Epithelial cell of prostate (primary cell): ENCODE results near the gene CEP295NL.
"Not testable (repeated sequence)": the region's sequence is repeated elsewhere in the genome, so short reads cannot be mapped to it uniquely, and the experiment has no call there.

Experiments used
- DNase-seq: peaks from one replicate; pipeline ENCODE4 v3.0.0-alpha.2; 2011; ENCODE audit warnings: low read depth, low spot score
- H3K27ac ChIP-seq: fragments of 450-650 bp; 2 replicates; pipeline ENCODE4 v1.5.1; 2017; ENCODE audit warnings: mild to moderate bottlenecking

CEP295NL gene, protein sequence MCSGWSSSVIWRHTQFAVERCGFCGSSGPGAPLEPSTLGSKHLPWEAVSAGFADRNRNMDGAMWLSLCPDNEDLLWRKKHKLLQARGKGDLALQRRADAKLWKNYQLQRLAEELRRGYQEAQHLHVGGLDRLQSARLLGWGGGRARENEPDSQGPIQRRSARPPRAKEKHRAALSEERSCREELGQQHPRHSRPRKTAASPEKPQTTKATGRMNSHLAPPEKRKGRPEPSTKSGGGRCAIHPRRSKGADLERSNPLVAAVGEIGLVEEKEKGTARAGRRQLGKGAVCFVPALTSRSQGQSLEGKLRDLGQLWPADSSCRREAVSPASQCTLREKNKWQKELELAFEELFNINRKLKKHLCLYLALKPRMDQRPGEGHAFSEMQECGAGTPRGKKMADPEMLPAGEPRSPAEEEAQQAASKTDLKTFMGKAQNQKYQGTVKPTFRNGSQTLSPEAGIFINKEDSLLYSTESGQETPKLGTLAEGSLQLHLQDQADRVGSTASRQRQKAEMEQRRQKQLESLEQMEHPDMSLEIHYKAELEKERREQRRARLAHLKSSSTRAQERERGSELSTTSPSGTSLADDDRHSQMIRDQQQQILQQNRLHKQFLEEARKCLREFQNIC

DNA sequence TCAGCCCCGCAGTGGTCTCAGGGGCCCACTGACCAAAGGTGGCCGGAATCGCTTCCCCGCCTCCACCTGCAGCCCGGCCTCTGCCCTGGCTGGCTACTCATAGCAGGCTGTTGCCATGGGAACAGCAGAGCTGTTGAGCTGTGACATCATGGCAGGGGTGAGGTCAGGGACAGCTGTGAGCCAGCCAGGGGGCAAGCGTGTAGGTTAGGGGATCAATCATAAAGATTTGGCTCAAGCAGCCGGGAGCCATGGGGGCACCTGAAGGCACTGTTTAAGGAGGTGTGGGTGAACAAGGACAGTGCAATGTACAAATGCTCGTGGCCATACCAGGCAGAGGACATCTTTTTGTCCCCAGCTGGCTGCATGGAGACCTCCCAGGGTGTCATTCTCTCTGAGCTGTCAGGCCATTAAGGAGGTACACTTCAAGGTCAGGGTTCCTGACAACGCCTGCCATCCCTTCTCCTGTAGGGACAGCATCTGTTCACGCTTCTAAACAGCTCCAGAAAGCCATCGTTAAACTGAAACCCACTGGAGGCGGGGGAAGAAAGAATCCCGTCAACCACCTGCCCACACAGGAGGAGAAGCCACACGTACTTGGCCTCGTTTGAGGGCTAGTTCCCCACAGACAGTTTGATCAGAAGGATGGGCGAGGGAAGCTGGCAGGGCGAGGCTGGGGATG lies at the start of gene CEP295NL:
Gene CEP295NL, minus strand, starts transcription at position 101 of the 679 bp plus-strand sequence. CDS start 1,373 bp downstream, outside the sequence.
- no peak for DNase-seq
- no peak within 1 kb of the TSS for H3K27ac ChIP-seq

- no peak overlapping the region for H3K27ac ChIP-seq
- DNase-seq: no peak
Observed at GRCh38 chr17:78952706-78953105, 49.7 kb upstream of the CEP295NL start.

- H3K27ac ChIP-seq: no peak overlapping the region
- DNase-seq: no peak
Observed at GRCh38 chr17:78951967-78952551, 49.1 kb upstream of the CEP295NL start.

- no peak overlapping the region for H3K27ac ChIP-seq
- DNase-seq: no peak
Observed at GRCh38 chr17:78950870-78951269, 47.9 kb upstream of the CEP295NL start.

DNA sequence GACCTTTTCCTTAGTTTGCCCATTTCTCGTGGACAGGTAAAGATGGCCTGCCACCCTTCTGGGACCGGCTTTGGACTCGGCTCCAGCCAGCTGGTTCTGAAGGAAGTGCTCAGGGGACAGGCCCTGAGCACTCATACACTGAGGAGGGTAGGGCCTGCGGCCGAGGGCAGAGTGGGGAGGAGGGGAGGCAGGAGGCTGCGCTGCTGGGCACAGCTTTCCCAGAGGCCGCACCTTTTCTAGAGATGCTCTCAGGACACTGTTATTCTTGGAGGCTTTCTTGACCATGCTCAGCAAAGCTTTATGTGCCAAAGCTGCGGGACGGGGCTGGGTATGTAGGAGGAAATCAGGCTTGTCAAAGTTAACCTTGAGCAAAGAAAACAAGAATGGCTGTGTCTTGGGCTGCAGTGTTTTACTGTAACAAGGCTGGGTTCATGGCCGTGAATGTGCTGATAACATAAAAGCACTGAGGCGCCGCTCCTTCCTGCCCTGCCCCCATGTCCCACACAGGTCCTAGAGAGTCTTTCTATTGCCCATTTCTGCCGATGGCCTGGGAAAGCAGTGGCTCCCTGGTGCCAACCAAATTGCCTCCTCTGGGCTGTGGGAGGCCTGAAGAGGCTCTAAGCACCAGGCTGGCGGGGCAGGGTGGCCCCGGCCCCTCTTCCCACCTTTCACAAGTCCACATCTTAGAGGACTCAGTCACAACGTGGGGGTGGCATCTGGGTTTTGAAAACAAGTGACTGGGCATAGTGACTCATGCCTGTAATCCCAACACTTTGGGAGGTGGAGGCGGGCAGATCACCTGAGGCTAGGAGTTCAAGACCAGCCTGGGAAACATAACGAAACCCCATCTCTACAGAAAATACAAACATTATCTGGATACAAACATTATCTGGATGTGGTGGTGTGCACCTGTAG lies 44.5 kb upstream of the CEP295NL start:
- H3K27ac ChIP-seq: no peak overlapping the region
- no peak for DNase-seq

- no peak overlapping the region for H3K27ac ChIP-seq
- DNase-seq: no peak
Observed at GRCh38 chr17:78946631-78947030, 43.6 kb upstream of the CEP295NL start.

DNA sequence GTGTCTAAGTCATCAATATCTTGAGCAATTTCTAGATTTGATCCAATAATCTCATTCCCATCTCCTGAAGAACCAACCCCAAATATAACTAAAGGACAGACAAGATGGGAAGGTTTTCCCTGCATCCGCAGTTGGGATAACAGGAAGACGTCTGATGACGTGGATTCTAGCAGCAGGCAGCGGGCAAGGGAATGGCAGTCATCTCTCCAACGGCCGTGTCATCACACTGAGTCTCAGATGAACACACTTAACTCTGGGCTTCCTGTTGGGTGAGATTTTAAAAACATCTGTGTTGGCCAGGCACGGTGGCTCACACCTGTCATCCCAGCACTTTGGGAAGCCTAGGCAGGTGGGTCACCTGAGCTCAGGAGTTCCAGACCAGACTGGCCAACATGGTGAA lies 43.1 kb upstream of the CEP295NL start:
- no peak for DNase-seq
- H3K27ac ChIP-seq: no peak overlapping the region

DNA sequence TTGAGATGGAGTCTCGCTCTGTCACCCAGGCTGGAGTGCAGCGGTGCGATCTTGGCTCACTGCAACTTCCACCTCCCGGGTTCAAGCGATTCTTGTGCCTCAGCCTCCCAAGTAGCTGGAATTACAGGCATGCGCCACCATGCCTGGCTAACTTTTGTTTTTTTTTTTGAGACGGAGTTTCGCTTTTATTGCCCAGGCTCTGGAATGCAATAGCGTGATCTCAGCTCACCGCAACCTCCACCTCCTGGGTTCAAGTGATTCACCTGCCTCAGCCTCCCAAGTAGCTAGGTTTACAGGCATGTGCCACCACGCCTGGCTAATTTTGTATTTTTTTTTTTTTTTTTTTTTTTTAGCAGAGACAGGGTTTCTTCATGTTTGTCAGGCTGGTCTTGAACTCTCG lies 42.5 kb upstream of the CEP295NL start:
- not testable (repeated sequence) for H3K27ac ChIP-seq, DNase-seq

- H3K27ac ChIP-seq: no peak overlapping the region
- no peak for DNase-seq
Observed at GRCh38 chr17:78944956-78945355, 42.0 kb upstream of the CEP295NL start.

- DNase-seq: no peak
- no peak overlapping the region for H3K27ac ChIP-seq
Observed at GRCh38 chr17:78944026-78944425, 41.0 kb upstream of the CEP295NL start.

DNA sequence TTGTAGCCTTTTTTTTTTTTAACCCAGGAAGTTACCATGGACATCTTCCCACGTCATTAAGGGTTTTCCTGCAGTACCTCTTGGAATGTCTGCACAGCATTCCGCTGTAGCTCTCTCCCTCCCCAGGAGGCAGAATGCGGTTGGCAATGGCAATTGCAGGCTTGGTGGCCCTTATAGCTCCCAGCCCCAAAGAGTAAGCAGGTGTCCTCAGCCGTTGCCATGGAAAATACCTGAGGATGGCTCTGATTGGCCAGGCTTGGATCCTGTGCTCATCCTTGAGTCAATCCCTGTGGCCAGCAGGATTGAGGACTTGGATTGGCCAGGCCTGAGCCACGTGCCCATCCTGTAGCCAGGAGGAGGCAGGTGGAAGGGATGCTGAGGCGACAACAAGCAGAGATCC lies 37.7 kb upstream of the CEP295NL start:
- DNase-seq: no peak
- H3K27ac ChIP-seq: no peak overlapping the region

DNA sequence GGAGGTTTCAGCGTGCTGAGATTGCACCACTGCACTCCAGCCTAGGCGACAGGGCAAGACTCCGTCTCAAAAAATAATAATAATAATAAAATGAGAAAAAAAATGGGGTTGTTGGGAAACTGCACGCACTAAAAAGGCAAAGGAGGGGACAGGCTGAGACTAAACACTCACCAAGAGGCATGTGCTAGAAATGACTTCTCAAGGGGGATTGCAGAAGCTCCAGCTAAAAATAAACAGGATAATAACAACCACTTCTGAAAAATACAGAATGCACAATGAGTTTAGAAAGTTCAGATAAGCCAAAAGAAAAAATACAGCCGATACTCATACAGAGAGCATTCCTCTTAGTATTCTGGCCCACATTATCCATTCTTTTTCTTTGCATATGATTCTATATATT lies 37.3 kb upstream of the CEP295NL start:
- H3K27ac ChIP-seq: no peak overlapping the region
- no peak for DNase-seq

DNA sequence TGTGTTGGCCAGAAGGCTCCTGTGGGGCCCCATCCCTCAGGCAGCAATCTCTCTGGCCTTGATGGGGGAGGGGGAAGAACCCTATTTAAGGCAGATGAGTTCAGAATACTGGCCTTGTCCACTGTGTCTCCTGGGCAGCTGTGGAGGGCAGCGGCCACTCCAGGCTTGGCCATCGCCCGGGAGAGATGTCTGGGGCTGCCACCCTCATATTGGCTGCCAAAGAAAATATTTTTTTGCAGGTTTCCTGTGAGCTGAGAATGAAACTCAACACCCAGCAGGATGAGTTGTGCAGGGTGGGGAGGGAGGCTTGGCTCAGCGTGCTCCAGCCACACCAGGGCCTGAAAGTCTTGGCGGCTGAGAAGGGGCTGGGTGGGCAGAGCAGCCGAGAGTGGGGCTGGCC lies 36.6 kb upstream of the CEP295NL start:
- no peak overlapping the region for H3K27ac ChIP-seq
- DNase-seq: no peak

- DNase-seq: no peak
- H3K27ac ChIP-seq: no peak overlapping the region
Observed at GRCh38 chr17:78937561-78937960, 34.6 kb upstream of the CEP295NL start.

DNA sequence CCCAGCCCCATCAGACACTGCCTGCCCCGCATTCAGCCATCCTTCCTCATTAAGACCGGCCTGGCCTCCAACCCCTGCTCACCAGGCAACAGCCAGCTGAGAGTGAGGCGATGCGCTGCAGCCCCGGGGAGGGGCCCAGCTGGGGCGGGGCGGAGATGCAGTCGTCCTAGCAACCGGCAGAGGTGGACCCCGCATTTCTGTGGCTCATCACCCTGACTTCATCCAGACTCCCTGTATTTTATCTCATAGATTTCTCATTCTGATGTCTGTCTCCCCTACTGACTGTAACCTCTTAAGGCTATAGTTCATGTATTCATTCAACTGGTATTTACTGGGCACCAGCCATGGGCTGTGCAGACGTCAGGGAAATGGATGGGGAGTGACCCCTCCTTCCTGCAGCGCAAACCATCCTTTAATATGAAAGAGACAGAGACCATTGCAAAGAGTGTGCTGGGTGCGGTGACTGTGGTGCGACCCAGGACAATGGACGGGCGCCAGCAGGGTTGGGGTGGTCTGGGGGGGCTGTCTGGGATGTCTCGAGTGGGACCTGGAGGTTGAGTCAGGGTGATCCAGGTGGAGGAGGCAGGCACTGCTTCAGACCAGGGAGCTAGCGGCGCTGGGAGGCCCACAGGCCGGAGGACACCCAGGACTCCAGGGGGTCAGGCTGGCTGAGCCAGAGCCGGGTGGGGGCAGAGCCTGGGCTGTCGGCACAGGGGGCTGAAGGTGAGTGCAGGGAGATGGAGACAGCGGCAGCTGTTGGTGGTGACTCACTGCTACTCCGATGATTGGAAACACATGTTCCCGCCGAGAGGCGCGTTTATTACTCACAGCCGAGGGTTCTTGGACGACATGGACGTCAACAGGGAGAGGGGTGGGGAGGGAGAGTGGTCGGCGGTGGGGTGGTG lies 32.7 kb upstream of the CEP295NL start:
- DNase-seq: no peak
- H3K27ac ChIP-seq: no peak overlapping the region

DNA sequence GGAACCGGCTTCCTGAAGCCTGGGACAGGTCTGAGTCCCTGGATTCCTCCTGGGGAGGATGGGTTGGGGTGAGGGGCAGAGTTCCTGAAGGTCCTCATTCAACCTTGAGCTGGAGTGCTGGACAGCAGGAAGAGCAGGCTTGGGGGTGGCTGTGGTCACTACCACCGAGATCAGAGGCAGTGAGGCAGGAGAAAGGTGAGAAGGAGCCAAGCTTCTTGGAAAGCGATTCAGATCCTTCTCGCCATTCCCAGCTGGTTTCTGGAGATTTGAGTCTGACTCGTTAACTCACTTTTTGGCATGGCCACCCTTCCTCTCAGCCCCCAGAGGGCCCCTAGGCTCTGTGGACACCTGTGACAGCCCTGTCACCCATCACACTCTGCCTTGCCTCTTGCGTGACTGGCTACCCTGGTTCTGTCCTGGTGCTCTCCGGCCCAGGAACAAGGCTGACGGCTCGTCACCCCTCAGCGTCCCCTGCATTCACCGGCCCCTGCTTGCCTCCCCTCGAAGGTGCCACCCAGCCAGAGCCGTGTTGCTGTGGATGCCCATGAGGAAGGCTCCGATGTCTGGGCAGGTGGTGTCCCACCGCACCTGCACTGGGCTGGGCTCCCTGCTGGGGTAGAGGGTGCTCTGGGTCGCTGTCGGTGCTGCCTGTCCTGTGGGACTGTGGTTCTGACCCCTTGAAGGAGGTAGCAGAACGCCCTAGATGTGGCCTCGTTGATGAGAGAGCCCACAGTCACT lies 31.8 kb upstream of the CEP295NL start:
- H3K27ac ChIP-seq: peak overlapping the region; percentile 92
- DNase-seq: no peak

GRCh38 chr17:78933959-78934568 lies 31.1 kb upstream of the CEP295NL start:
- DNase-seq: peak; percentile 87
- peak overlapping the region; percentile 92 for H3K27ac ChIP-seq
